ENCODE results near the gene ELAC1.
"Not testable (repeated sequence)": the region's sequence is repeated elsewhere in the genome, so short reads cannot be mapped to it uniquely, and the experiment has no call there.

ELAC1 gene

GRCh38 chr18:50972404-50972803, 4.6 kb downstream of the ELAC1 start:
- DNase-seq (ENCODE audit: low spot score) = not testable (repeated sequence)

- DNase-seq (ENCODE audit: low spot score) = no peak
Measured at GRCh38 chr18:50973367-50974126, 5.7 kb downstream of the ELAC1 start.

- no peak for DNase-seq (ENCODE audit: low spot score)
Measured at GRCh38 chr18:50977037-50977760, 9.4 kb downstream of the ELAC1 start.

GRCh38 chr18:50981381-50981780, 13.5 kb downstream of the ELAC1 start:
- no peak for DNase-seq (ENCODE audit: low spot score)

- DNase-seq (ENCODE audit: low spot score) = no peak
Measured at GRCh38 chr18:50982086-50982801, 14.4 kb downstream of the ELAC1 start.

GRCh38 chr18:50982802-50983179, 15.0 kb downstream of the ELAC1 start:
- no peak for DNase-seq (ENCODE audit: low spot score)

GRCh38 chr18:50986360-50987087, 18.7 kb downstream of the ELAC1 start:
- no peak for DNase-seq (ENCODE audit: low spot score)

- no peak for DNase-seq (ENCODE audit: low spot score)
Measured at GRCh38 chr18:50987261-50987660, 19.4 kb downstream of the ELAC1 start.

- no peak for DNase-seq (ENCODE audit: low spot score)
Measured at GRCh38 chr18:50989711-50990110, 21.9 kb downstream of the ELAC1 start.

GRCh38 chr18:50992351-50992762, 24.5 kb downstream of the ELAC1 start:
- no peak for DNase-seq (ENCODE audit: low spot score)

GRCh38 chr18:50994031-50994430, 26.2 kb downstream of the ELAC1 start:
- DNase-seq (ENCODE audit: low spot score) = no peak

GRCh38 chr18:51003174-51003573, 35.3 kb downstream of the ELAC1 start:
- not testable (repeated sequence) for DNase-seq (ENCODE audit: low spot score)

GRCh38 chr18:51006061-51006818, 38.4 kb downstream of the ELAC1 start:
- no peak for DNase-seq (ENCODE audit: low spot score)

- no peak for DNase-seq (ENCODE audit: low spot score)
Measured at GRCh38 chr18:51006948-51007789, 39.3 kb downstream of the ELAC1 start.

- no peak for DNase-seq (ENCODE audit: low spot score)
Measured at GRCh38 chr18:51007790-51008139, 39.9 kb downstream of the ELAC1 start.

- no peak for DNase-seq (ENCODE audit: low spot score)
Measured at GRCh38 chr18:51009072-51009471, 41.2 kb downstream of the ELAC1 start.

GRCh38 chr18:51010218-51010617, 42.4 kb downstream of the ELAC1 start:
- DNase-seq (ENCODE audit: low spot score) = no peak

GRCh38 chr18:51011709-51012108, 43.9 kb downstream of the ELAC1 start:
- DNase-seq (ENCODE audit: low spot score) = no peak

GRCh38 chr18:51012441-51012840, 44.6 kb downstream of the ELAC1 start:
- no peak for DNase-seq (ENCODE audit: low spot score)

- DNase-seq (ENCODE audit: low spot score) = no peak
Measured at GRCh38 chr18:51013259-51013658, 45.4 kb downstream of the ELAC1 start.
